Renal pelvis (tissue), 4 donors: Measurements from ENCODE around the gene THSD7A. TPM values are rescaled to one million over a fixed set of nuclear protein-coding genes. Genes with fewer than 3 reads are reported as not detected.

Experiments used
- DNase-seq: peaks from one replicate; pipeline ENCODE4 v3.0.0-alpha.2; 2013
- polyA plus RNA-seq, 3 donors: library from polyadenylated mRNA; unstranded; fragments of 120-200 nt; gene quantifications; one replicate each; pipeline ENCODE4 v1.2.1, GENCODE V29; 2013; ENCODE audit not compliant: insufficient read length in 3 of 3

THSD7A gene
- polyA plus RNA-seq, 3 donors: 51.9 to 82.9 (median 57.5) TPM

DNA sequence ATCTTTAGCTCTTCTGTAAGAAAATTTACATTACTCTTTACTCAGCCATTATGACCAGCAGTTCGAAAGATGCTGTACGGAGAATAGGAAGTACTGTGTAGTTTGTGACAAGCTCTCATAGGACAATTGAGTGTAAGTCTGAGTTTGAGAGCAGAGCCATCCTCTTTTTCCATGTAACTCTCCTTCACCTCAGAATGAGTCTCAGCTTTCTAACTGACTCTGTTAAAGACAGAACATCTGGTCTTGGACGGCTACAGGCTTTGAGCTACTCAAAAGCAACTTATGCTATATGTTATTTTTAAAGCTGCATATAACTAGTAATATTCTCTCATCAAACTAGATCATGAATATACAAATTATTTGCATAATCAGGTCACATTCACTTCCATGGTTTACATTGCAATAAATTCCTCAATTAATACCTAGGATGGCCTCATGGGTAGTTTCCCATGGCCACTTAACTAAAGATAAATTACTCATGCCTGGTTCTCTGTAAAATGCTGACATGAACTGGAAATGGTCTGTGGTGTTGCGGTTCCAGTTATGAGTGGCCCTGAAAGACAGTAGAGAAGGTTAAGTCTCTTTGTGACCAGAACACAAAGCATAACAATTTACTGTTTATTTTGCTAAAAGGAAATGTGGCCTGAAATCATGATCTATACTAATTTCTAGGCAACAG, 499.7 kb downstream of the THSD7A start:
- DNase-seq: no peak

DNA sequence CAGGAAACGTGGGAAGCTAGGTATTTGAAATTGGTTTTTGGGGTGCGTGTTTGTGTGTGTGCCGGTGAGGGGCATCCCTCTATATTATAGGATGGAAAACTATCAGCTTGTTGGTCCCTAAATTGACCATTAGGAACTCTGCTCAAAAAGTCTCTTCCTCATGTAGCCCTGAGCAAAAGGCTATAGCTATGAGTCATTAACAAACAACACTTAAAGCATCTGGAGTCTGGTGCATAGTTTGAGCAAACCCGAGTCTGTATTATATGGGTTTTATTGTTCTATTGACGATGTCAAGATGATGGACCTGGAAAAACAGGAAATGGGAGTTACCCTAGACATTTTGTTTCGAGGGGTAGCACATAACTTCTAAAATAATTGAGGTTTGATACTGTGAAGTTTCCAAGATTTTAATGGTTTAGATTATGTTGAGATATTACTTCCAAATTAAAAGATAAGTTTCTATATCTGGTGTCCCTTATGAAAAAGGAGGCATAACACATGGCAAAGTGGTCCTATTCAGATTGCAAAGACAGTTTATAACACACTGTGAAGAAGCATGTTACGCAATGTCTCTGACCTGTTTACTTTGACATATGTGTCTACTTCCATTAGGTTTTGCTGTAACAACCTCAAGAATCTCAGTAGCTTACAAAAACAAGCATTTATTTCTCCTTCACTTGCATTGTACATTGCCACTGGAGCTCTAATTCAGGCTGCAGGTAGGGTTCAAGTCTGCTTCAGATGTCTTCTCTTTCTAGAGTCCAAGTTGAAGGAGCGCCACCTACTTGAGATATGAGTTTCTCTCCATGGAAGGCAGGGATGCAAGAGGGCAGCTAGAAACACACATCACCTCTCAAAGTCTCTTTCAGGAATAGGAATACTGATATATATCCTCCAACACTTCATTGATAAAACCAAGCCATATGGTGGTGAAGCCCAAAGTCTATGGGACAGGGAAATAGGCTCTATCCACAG, 500.6 kb downstream of the THSD7A start:
- DNase-seq: no peak

DNA sequence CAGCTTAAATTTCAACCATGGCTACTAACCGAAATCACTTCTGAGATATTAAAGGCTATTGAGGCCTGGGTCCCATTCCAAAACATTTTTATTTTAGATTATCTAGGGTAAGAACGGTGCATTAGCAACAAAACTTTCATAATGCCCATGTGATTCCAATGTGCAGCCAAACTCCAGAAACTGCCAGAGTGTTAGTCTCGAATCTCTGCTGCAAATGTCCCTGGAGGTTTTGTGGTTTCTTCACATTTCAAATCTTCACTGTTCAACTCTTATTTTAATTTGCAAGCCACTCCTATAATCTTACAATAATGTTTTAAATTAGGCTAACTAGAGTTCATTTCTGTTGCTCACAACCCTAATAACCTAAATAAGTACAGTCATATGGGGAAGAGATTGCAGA, 501.3 kb downstream of the THSD7A start:
- DNase-seq: no peak

DNA sequence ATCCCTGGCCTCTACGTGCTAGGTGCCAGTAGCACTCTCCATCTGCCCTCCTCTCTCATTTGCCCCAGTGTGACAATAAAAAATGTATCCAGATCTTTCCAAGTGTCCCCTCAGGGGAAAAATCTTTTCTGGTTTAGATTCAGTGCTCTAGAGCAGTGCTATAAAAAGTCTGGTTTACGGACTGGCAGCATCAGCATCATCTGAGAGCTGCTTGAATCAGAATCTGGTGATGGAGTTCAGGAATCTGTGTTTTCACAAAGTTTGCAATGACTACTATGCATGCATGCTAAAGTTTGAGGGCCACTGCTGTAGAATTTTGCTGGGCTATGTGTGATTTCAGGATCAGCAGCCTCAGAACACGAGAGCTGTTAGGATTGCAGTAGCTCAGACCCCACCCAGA, 501.8 kb downstream of the THSD7A start:
- no peak for DNase-seq

DNA sequence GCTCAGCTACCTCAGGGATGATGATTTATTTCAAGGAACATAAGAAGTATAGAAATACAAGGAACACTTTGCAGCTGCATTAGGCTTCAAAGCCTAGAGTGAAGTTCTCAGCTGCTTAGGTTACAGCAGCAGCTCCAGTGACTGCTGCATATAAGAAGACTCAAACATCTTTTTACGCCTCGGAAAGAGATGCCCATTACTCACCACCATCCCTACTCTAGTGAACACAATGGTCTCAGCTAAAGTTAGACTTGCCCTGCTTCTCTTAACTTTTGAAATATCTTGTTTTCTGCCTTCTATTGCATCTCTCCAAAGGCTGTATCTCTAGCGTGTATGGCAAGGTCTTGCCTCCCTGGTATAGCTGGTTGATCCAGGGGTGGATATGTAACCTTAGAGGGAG, 502.4 kb downstream of the THSD7A start:
- no peak for DNase-seq

DNA sequence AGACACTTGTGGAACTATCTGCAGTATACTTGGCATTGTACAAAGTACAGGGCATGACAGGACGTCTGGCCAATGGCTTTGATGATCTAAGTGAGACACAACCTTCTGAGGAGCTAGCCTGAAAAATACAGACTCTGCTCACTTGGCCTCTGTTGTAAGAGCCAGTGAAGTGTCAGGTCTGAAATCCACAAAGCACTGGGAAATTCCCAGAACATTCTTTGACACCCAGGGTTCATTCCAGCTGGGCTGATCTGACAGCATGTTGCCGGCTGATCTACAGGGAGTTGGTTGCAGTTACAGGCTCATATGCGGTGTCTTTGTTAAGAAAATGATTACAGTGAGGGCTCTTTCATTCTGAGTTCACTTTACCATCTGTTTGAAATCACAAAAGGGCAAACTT, 503.7 kb downstream of the THSD7A start:
- no peak for DNase-seq

DNA sequence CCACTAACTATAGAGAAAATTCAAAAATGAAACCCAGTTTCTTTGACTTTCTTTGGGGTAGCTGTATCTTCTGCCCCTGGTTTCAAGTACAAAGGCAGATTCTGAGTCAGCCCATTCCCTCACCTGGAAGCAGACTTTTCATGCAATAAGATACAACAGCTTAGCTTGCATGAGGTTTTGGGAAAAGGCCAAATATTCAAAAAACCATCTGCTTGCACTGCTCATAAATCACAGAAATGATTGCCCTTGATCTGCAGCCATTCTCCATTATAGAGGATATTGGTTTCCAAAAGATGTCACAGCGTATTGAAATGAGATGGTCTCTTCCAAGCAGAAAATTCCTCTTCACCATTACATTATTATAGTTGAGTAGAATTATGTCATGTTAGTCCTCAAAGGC, 504.4 kb downstream of the THSD7A start:
- DNase-seq: no peak
